Uterus (tissue), 4 donors: ENCODE measurements around the gene CD300E. TPM values are rescaled to one million over a fixed set of nuclear protein-coding genes. Genes with fewer than 3 reads are reported as not detected.

Experiments
- DNase-seq, 2 donors: peaks; one replicate each; pipeline ENCODE4 v3.0.0-alpha.2; 2019 to 2020
- H3K27ac ChIP-seq, 2 donors: fragments of 200-600 bp; sonication (generic); 1 replicate in 1 of 2; 2 replicates in 1 of 2; pipeline ENCODE4 v1.5.1; 2016 to 2018
- H3K27me3 ChIP-seq, 2 donors: fragments of 200-600 bp; sonication (generic); one replicate each; pipeline ENCODE4 v1.5.1; 2018 to 2019; ENCODE audit warnings: control low read depth in 1 of 2
- H3K36me3 ChIP-seq, 2 donors: fragments of 200-600 bp; sonication (generic); one replicate each; pipeline ENCODE4 v1.5.1; 2019; ENCODE audit warnings: control low read depth in 1 of 2
- H3K4me1 ChIP-seq, 2 donors: fragments of 200-600 bp; sonication (generic); one replicate each; pipeline ENCODE4 v1.5.1; 2018 to 2019; ENCODE audit warnings: control low read depth in 1 of 2
- H3K4me3 ChIP-seq, 2 donors: fragments of 200-600 bp; sonication (generic); 1 replicate in 1 of 2; 2 replicates in 1 of 2; pipeline ENCODE4 v1.5.1; 2018 to 2019; ENCODE audit warnings: mild to moderate bottlenecking in 1 of 2
- H3K9me3 ChIP-seq, 2 donors: fragments of 200-600 bp; sonication (generic); one replicate each; pipeline ENCODE4 v1.5.1; 2019; ENCODE audit warnings: control low read depth in 1 of 2
- CTCF ChIP-seq, 4 experiments: fragments of 200-600 bp in 2 of 4; fragments of 450-650 bp in 2 of 4; sonication (generic) in 2 of 4; IDR thresholded peaks; one replicate each; pipeline ENCODE4 v1.5.1; 2016 to 2019; ENCODE audit warnings: antibody characterized with exemption in 4 of 4, mild to moderate bottlenecking in 2 of 4, moderate library complexity in 1 of 4
- POLR2A ChIP-seq, 2 donors: fragments of 450-650 bp; IDR thresholded peaks; one replicate each; pipeline ENCODE4 v1.6.1; 2016; ENCODE audit warnings: antibody characterized with exemption in 2 of 2, mild to moderate bottlenecking in 1 of 2, moderate library complexity in 1 of 2
- intact Hi-C: fragments of 100-400 bp; cut with DNase I; formaldehyde crosslinking; loops from one replicate; pipeline ENCODE4 v1.15.1; 2023; ENCODE audit warnings: low total_unique reads
- total RNA-seq, 4 donors: library from RNA; depleted of rRNA in 3 of 4; stranded (reverse); fragments of >200 nt in 3 of 4; gene quantifications; one replicate each; pipeline versions ENCODE4 v1.1.0 to v1.2.4, GENCODE V29; 2014 to 2023
- donor health status: DM: yes; HTN: yes; CAD: no.

The CD300E gene
- total RNA-seq, 4 donors from 2014 or later: 0.07 to 0.88 TPM; not detected in 2

GRCh38 chr17:74646231-74646630 lies 22.7 kb upstream of the CD300E start:
- H3K36me3 ChIP-seq: no peaks in the 10 kb centered on the region
- H3K27me3 ChIP-seq: no peaks in the 10 kb centered on the region
- no peak for DNase-seq
- no peak overlapping the region for H3K27ac ChIP-seq
- no peaks in the 10 kb centered on the region for H3K9me3 ChIP-seq
- intact Hi-C loops: no loop called here
- no peaks in the 10 kb centered on the region for H3K4me1 ChIP-seq
- TF ChIP-seq CTCF (IDR thresholded peaks at IDR 0.05) (no peak), POLR2A (IDR thresholded peaks at IDR 0.05) (no peak)
- no peak overlapping the region for H3K4me3 ChIP-seq

- no peaks in the 10 kb centered on the region for H3K36me3 ChIP-seq
- no peaks in the 10 kb centered on the region for H3K27me3 ChIP-seq
- intact Hi-C loops: no loop called here
- no peak for DNase-seq
- H3K4me1 ChIP-seq: no peaks in the 10 kb centered on the region
- H3K9me3 ChIP-seq: no peaks in the 10 kb centered on the region
- no peak for TF ChIP-seq POLR2A (IDR thresholded peaks at IDR 0.05)
- no peak for TF ChIP-seq CTCF (IDR thresholded peaks at IDR 0.05)
- no peak overlapping the region for H3K27ac ChIP-seq
- H3K4me3 ChIP-seq: no peak overlapping the region
Observed at GRCh38 chr17:74645010-74645409, 21.5 kb upstream of the CD300E start.

- Histone ChIP-seq H3K4me3 (no peak overlapping the region), H3K27ac (no peak overlapping the region), H3K27me3 (no peaks in the 10 kb centered on the region), H3K4me1 (no peaks in the 10 kb centered on the region), H3K9me3 (no peaks in the 10 kb centered on the region), H3K36me3 (no peaks in the 10 kb centered on the region)
- intact Hi-C loops: no loop called here
- DNase-seq: no peak
- TF ChIP-seq POLR2A (IDR thresholded peaks at IDR 0.05) (no peak), CTCF (IDR thresholded peaks at IDR 0.05) (no peak)
Observed at GRCh38 chr17:74644419-74644818, 20.9 kb upstream of the CD300E start.

- Histone ChIP-seq H3K4me1 (no peaks in the 10 kb centered on the region), H3K9me3 (no peaks in the 10 kb centered on the region), H3K27ac (no peak overlapping the region), H3K4me3 (no peak overlapping the region), H3K27me3 (no peaks in the 10 kb centered on the region), H3K36me3 (no peaks in the 10 kb centered on the region)
- no peak for DNase-seq
- TF ChIP-seq CTCF (IDR thresholded peaks at IDR 0.05): no peak
- TF ChIP-seq POLR2A (IDR thresholded peaks at IDR 0.05): no peak
- intact Hi-C loops: no loop called here
Observed at GRCh38 chr17:74643826-74644225, 20.3 kb upstream of the CD300E start.

GRCh38 chr17:74642995-74643394 lies 19.5 kb upstream of the CD300E start:
- Histone ChIP-seq H3K27me3 (no peaks in the 10 kb centered on the region), H3K36me3 (no peaks in the 10 kb centered on the region), H3K27ac (no peak overlapping the region), H3K4me1 (no peaks in the 10 kb centered on the region), H3K9me3 (no peaks in the 10 kb centered on the region), H3K4me3 (no peak overlapping the region)
- no peak for DNase-seq
- intact Hi-C loops: no loop called here
- no peak for TF ChIP-seq CTCF (IDR thresholded peaks at IDR 0.05)
- TF ChIP-seq POLR2A (IDR thresholded peaks at IDR 0.05): no peak
